Esophagus muscularis mucosa (tissue), 4 donors: ENCODE data around the gene AFF3.

ENCODE experiments used
- CTCF ChIP-seq, 3 experiments: fragments of 200-600 bp in 2 of 3; fragments of 450-650 bp in 1 of 3; sonication (generic) in 2 of 3; IDR thresholded peaks; one replicate each; pipeline ENCODE4 v1.5.1; 2017 to 2019; ENCODE audit warnings: antibody characterized with exemption in 3 of 3, mild to moderate bottlenecking in 2 of 3, moderate library complexity in 1 of 3
- EP300 ChIP-seq: sonication (generic); formaldehyde crosslinking; IDR thresholded peaks from one replicate; pipeline ENCODE4 v1.6.1; 2017; ENCODE audit warnings: antibody characterized with exemption
- POLR2A ChIP-seq: fragments of 450-650 bp; IDR thresholded peaks from one replicate; pipeline ENCODE4 v1.6.1; 2017; ENCODE audit warnings: antibody characterized with exemption, moderate library complexity, mild to moderate bottlenecking, low read depth

DNA sequence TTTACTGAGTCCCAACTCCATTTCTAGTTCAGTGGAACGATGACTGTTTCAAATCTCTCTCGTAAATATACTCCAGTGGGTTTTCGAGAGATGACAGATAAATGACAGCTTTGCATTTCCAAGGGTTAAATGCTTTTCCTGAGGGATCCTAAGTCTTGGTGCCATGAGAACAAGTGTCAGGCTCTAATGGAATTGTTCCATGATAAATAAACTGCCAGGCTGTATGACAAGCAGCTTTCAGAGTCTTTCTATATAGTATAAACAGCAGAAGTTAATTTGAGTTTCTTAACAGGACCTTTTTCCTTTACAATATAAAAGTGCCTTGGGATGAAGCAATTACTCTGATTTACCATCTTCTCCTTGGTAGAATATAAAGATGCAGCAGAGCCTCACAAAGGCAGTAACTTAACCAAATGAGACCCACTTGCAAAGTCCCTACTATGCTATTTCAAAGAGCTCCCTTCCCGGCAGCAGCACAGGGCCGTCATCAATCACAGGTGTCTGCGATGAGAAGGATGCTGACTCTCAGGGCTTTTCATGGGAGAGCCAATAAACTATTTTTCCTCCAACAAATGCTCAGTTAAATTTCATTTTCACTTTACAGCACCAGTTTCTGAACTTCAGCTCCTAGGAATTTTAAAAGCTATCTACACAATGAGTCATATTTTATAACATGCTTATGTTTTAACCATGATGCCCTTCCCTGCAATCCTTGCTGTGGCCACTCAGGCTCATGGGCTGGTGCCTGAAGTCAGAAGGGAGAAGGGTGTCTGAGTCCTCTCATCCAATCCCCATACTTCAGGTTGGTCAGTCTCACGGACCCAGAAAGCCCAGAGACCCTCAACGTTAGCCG, 123.8 kb downstream of the AFF3 start:
- TF ChIP-seq EP300 (no peak), CTCF (IDR thresholded peaks at IDR 0.05) (no peak), POLR2A (no peak)
